CD14-positive monocyte (primary cell): ENCODE results near the gene DNAI2. TPM values are rescaled to one million over a fixed set of nuclear protein-coding genes. Genes with fewer than 3 reads are reported as not detected.

Experiments
- DNase-seq, 3 donors: peaks; one replicate each; pipeline ENCODE4 v3.0.0-alpha.2; 2011 to 2022
- H2AFZ ChIP-seq: 2 replicates; pipeline ENCODE4 v1.6.0; 2012; ENCODE audit warnings: mild to moderate bottlenecking, low read depth, low read length, inconsistent platforms; ENCODE audit not compliant: insufficient read depth, poor library complexity, severe bottlenecking
- H3K27ac ChIP-seq, 2 donors: 1 replicate in 1 of 2; 2 replicates in 1 of 2; pipeline ENCODE4 v1.5.1; 2012 to 2013; ENCODE audit warnings: low read length in 2 of 2, control low read depth in 1 of 2, inconsistent platforms in 1 of 2, low read depth in 1 of 2, mild to moderate bottlenecking in 1 of 2
- H3K27me3 ChIP-seq, 2 donors: one replicate each; pipeline versions ENCODE4 v1.6.0 to v1.6.1; 2011 to 2013; ENCODE audit warnings: low read length in 2 of 2; ENCODE audit not compliant: control insufficient read depth in 2 of 2, insufficient read depth in 2 of 2
- H3K36me3 ChIP-seq, 2 donors: replicated peaks in 1 of 2; 1 replicate in 1 of 2; 2 replicates in 1 of 2; pipeline versions ENCODE4 v1.5.1 to v1.6.1; 2012 to 2013; ENCODE audit warnings: low read length in 2 of 2, control low read depth in 1 of 2, inconsistent platforms in 1 of 2, mild to moderate bottlenecking in 1 of 2; ENCODE audit not compliant: insufficient read depth in 2 of 2, control insufficient read depth in 1 of 2
- H3K4me1 ChIP-seq, 2 donors: 1 replicate in 1 of 2; 2 replicates in 1 of 2; pipeline versions ENCODE4 v1.5.1 to v1.6.1; 2012 to 2013; ENCODE audit warnings: low read length in 2 of 2, control low read depth in 1 of 2, inconsistent platforms in 1 of 2, mild to moderate bottlenecking in 1 of 2, moderate library complexity in 1 of 2; ENCODE audit not compliant: insufficient read depth in 2 of 2, control insufficient read depth in 1 of 2
- H3K4me2 ChIP-seq: replicated peaks from 2 replicates; pipeline ENCODE3; 2012; ENCODE audit warnings: low read length, moderate library complexity, mild to moderate bottlenecking; ENCODE audit not compliant: poor library complexity, severe bottlenecking; ENCODE audit errors: extremely low read depth
- H3K4me3 ChIP-seq, 3 experiments: fragments of 200-600 bp in 1 of 3; sonication (generic) in 1 of 3; replicated peaks in 1 of 3; 1 replicate in 2 of 3; 2 replicates in 1 of 3; pipeline ENCODE4 v1.5.1; 2011 to 2013; ENCODE audit warnings: low read length in 3 of 3, mild to moderate bottlenecking in 3 of 3, control low read depth in 2 of 3, low read depth in 2 of 3, inconsistent platforms in 1 of 3, moderate library complexity in 1 of 3
- H3K79me2 ChIP-seq: 2 replicates; pipeline ENCODE4 v1.6.0; 2012; ENCODE audit warnings: mild to moderate bottlenecking, control low read depth, inconsistent platforms, low read length, moderate library complexity; ENCODE audit not compliant: insufficient read depth
- H3K9ac ChIP-seq: 2 replicates; pipeline ENCODE4 v1.6.0; 2017; ENCODE audit warnings: low read length, mild to moderate bottlenecking; ENCODE audit not compliant: insufficient read depth, poor library complexity, severe bottlenecking
- H3K9me3 ChIP-seq, 2 donors: replicated peaks in 1 of 2; 1 replicate in 1 of 2; 2 replicates in 1 of 2; pipeline versions ENCODE4 v1.5.1 to v1.6.1; 2012 to 2013; ENCODE audit warnings: low read length in 2 of 2, control low read depth in 1 of 2; ENCODE audit not compliant: control insufficient read depth in 1 of 2, insufficient read depth in 1 of 2
- H4K20me1 ChIP-seq: 2 replicates; pipeline ENCODE4 v1.6.0; 2012; ENCODE audit warnings: mild to moderate bottlenecking, low read length, control low read depth, moderate library complexity; ENCODE audit not compliant: insufficient read depth
- H3K27ac Mint-ChIP-seq, 7 donors: one replicate each; pipeline ENCODE4 v1.8.0; 2020; ENCODE audit warnings: mild to moderate bottlenecking in 7 of 7, mixed read lengths in 7 of 7, moderate library complexity in 6 of 7, inconsistent platforms in 2 of 7
- H3K27me3 Mint-ChIP-seq, 3 donors: one replicate each; pipeline ENCODE4 v1.8.0; 2021 to 2022; ENCODE audit warnings: low read depth in 3 of 3, mild to moderate bottlenecking in 3 of 3, mixed read lengths in 3 of 3, moderate library complexity in 3 of 3, inconsistent platforms in 1 of 3
- H3K36me3 Mint-ChIP-seq, 2 donors: one replicate each; pipeline ENCODE4 v1.8.0; 2020; ENCODE audit warnings: mixed read lengths in 2 of 2, inconsistent platforms in 1 of 2, mild to moderate bottlenecking in 1 of 2
- H3K4me1 Mint-ChIP-seq: one replicate; pipeline ENCODE4 v1.8.0; 2020; ENCODE audit warnings: mild to moderate bottlenecking, mixed read lengths
- H3K4me3 Mint-ChIP-seq, 2 donors: one replicate each; pipeline ENCODE4 v1.8.0; 2020; ENCODE audit warnings: mild to moderate bottlenecking in 2 of 2, mixed read lengths in 2 of 2, moderate library complexity in 1 of 2
- H3K9me3 Mint-ChIP-seq, 7 donors: one replicate each; pipeline ENCODE4 v1.8.0; 2020 to 2022; ENCODE audit warnings: mixed read lengths in 7 of 7, mild to moderate bottlenecking in 6 of 7, moderate library complexity in 6 of 7, inconsistent platforms in 2 of 7
- WGBS: methylation state at CpG from one replicate; pipeline ENCODE4 v1.1.5; 2013; ENCODE audit warnings: missing lambda C conversion rate; ENCODE audit not compliant: insufficient coverage; 5-methylcytosine and 5-hydroxymethylcytosine counted together
- intact Hi-C, 2 donors: fragments of 100-400 bp; cut with micrococcal nuclease; formaldehyde crosslinking; loops; one replicate each; pipeline versions ENCODE4 v1.15.0 to v1.15.1; 2023
- polyA plus RNA-seq, 3 donors: library from polyadenylated mRNA; depleted of rRNA in 1 of 3; unstranded in 2 of 3; stranded (reverse) in 1 of 3; fragments of 300-500 nt in 2 of 3; fragments of >200 nt in 1 of 3; fragmentation: Illumina TruSeq in 2 of 3; gene quantifications; 1 replicate in 2 of 3; 2 replicates in 1 of 3; pipeline ENCODE4 v1.2.3, GENCODE V29; 2012 to 2021
- TF ChIP-seq, protein P1 (sequence below): fragments of 200-600 bp; IDR thresholded peaks from one replicate; pipeline ENCODE4 v1.8.0; 2022; ENCODE audit warnings: antibody characterized with exemption, mild to moderate bottlenecking

DNAI2 gene
- polyA plus RNA-seq, 3 donors = 0.07 TPM; not detected in 2

DNA sequence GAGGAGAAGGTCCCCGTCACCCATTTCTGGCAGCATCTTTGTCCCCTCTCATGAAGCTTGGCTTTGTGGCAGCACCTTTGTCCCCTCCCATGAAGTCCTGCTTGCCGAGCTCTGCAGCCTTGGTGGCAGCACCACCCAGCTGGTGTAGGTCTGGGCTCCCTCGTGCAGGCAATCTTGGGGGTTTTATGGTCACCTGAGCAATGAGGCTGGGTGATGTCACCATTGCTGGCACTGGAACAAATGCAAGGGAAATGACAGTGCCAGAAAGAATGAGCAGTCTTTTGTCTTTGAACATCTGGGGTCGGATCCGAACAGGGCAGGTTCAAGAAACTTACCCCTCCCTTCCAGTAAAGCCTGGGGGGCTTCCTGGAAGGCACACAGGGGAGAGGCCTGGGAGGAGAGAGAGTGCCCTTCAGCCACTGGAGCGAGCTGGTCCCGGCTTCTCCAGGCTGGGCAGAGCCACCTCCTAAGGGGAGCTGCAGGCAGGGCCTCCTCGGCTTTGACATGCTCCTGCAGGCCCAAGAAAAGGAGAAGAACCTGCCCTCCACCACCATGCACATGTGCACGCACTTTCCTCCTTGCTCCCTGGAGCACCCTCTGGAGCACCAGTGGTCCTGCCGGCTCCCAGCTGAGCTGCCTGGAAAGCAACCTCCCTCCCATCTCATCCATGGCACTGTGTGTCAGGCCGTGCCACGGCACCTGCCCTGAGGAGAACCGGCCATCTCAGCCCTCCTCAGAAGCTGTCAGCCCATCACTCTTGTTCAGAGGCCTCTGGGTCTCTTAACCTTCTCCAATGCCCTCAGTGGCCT lies 71.6 kb downstream of the DNAI2 start:
- Mint-ChIP-seq H3K27ac (no peak overlapping the region), H3K36me3 (no peaks in the 10 kb centered on the region), H3K9me3 (peaks cover 0 to 2% (median 0%) of the 10 kb centered on the region in 7 donors), H3K4me3 (no peak overlapping the region), H3K27me3 (peaks cover 11 to 20% (median 15%) of the 10 kb centered on the region in 3 donors), H3K4me1 (no peaks in the 10 kb centered on the region)
- Histone ChIP-seq H3K4me1 (no peaks in the 10 kb centered on the region), H3K36me3 (no peaks in the 10 kb centered on the region), H3K79me2 (no peaks in the 10 kb centered on the region), H3K4me2 (no peak overlapping the region), H2AFZ (no peak overlapping the region), H4K20me1 (no peaks in the 10 kb centered on the region), H3K27ac (no peak overlapping the region), H3K27me3 (peaks cover 0 to 7% of the 10 kb centered on the region in 2 donors), H3K9me3 (no peaks in the 10 kb centered on the region), H3K4me3 (no peak overlapping the region), H3K9ac (no peak overlapping the region)
- TF ChIP-seq, protein P1, sequence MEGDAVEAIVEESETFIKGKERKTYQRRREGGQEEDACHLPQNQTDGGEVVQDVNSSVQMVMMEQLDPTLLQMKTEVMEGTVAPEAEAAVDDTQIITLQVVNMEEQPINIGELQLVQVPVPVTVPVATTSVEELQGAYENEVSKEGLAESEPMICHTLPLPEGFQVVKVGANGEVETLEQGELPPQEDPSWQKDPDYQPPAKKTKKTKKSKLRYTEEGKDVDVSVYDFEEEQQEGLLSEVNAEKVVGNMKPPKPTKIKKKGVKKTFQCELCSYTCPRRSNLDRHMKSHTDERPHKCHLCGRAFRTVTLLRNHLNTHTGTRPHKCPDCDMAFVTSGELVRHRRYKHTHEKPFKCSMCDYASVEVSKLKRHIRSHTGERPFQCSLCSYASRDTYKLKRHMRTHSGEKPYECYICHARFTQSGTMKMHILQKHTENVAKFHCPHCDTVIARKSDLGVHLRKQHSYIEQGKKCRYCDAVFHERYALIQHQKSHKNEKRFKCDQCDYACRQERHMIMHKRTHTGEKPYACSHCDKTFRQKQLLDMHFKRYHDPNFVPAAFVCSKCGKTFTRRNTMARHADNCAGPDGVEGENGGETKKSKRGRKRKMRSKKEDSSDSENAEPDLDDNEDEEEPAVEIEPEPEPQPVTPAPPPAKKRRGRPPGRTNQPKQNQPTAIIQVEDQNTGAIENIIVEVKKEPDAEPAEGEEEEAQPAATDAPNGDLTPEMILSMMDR = no peak
- DNase-seq = no peak
- WGBS = 91% methylated on average over 9 of the region's 13 CpGs
- intact Hi-C loops = no loop called here

DNA sequence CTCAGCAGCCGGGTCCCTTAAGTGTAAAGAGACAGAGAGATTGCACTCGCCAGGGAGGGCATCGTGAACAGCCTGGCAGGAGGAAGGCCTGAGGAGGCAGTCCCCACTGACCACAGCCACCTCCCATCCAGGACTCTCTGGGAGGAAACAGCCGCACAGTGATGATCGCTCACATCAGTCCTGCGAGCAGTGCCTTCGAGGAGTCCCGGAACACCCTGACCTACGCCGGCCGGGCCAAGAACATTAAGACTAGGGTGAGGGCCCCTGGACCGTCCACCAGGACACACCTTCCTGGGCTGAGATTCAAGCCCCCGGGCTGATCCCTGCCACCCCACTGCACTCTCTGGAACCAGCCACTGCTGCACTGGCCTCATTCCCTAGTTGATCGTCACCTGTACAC lies 73.6 kb downstream of the DNAI2 start:
- WGBS = 86% methylated on average over 11 of the region's 14 CpGs
- peaks cover 8 to 24% of the 10 kb centered on the region in 2 donors for H3K27me3 ChIP-seq

More for the DNA sequence above, 73.6 kb downstream of the DNAI2 start:
- peaks cover 0 to 2% (median 0%) of the 10 kb centered on the region in 7 donors for H3K9me3 Mint-ChIP-seq
- Histone ChIP-seq H3K79me2 (no peaks in the 10 kb centered on the region), H3K9ac (no peak overlapping the region), H3K36me3 (no peaks in the 10 kb centered on the region), H3K4me2 (no peak overlapping the region), H3K4me1 (no peaks in the 10 kb centered on the region), H3K9me3 (peaks cover 0 to 3% of the 10 kb centered on the region in 2 donors), H4K20me1 (no peaks in the 10 kb centered on the region), H3K4me3 (no peak overlapping the region), H3K27ac (no peak overlapping the region), H2AFZ (no peak overlapping the region)
- no peaks in the 10 kb centered on the region for H3K36me3 Mint-ChIP-seq
- H3K4me3 Mint-ChIP-seq = no peak overlapping the region
- DNase-seq = no peak
- TF ChIP-seq, protein P1 = no peak
- H3K27me3 Mint-ChIP-seq = peaks cover 29 to 40% (median 33%) of the 10 kb centered on the region in 3 donors
- H3K4me1 Mint-ChIP-seq = no peaks in the 10 kb centered on the region
- intact Hi-C loops = no loop called here
- no peak overlapping the region for H3K27ac Mint-ChIP-seq
